Subcutaneous adipose tissue (tissue), 4 donors: ENCODE data around the gene UBL4B. TPM values are rescaled to one million over a fixed set of nuclear protein-coding genes. Genes with fewer than 3 reads are reported as not detected.

Experiments used
- total RNA-seq, 4 donors: library from RNA; depleted of rRNA; stranded (reverse); fragments of >200 nt; gene quantifications; one replicate each; pipeline ENCODE4 v1.1.0, GENCODE V29; 2016
- TF ChIP-seq, protein P1 (sequence below): fragments of 450-650 bp; IDR thresholded peaks from one replicate; pipeline ENCODE4 v1.5.1; 2016; ENCODE audit warnings: low read depth, mild to moderate bottlenecking, control low read depth, antibody characterized with exemption, moderate library complexity

The UBL4B gene
- total RNA-seq, 4 donors from 2014 or later: 2.1 TPM; not detected in 3

GRCh38 chr1:110094931-110095654 is 17.1 kb upstream of the UBL4B start:
- TF ChIP-seq, protein P1, sequence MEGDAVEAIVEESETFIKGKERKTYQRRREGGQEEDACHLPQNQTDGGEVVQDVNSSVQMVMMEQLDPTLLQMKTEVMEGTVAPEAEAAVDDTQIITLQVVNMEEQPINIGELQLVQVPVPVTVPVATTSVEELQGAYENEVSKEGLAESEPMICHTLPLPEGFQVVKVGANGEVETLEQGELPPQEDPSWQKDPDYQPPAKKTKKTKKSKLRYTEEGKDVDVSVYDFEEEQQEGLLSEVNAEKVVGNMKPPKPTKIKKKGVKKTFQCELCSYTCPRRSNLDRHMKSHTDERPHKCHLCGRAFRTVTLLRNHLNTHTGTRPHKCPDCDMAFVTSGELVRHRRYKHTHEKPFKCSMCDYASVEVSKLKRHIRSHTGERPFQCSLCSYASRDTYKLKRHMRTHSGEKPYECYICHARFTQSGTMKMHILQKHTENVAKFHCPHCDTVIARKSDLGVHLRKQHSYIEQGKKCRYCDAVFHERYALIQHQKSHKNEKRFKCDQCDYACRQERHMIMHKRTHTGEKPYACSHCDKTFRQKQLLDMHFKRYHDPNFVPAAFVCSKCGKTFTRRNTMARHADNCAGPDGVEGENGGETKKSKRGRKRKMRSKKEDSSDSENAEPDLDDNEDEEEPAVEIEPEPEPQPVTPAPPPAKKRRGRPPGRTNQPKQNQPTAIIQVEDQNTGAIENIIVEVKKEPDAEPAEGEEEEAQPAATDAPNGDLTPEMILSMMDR: no peak

DNA sequence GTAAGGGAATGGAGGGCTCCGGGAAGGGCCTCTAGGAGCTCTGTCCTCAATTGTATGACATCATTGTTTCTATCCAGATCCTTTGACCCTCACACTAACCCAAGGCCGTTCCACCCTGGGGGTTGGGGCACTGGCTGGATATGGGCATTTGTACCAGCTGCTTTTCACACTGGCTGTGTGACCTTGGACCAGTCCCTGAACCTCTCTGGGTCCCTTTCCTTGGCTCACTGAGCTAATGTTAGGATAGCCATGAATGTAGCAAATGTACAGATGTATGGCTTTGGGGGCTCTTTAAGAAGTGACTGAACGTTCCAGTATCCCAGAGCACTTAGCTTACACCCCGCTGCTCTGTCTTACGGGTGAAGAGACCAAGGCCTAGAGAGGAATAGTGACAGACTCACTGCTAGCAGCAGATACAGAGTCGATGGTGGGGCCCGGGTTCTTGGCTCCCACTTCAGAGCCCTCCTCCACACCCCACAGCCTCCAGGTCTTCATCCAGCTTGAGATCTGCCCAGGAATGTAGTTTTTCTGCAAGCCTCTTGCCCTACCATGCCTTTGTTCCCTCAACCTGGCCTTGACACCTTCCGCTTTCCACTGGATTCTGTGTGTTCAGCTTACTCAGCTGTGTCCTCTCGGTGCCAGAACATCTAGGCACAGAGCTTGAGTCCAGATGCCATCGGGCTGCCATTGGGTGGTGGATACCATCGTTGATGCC is 14.6 kb upstream of the UBL4B start:
- TF ChIP-seq, protein P1: no peak

GRCh38 chr1:110098222-110099026 is 13.8 kb upstream of the UBL4B start:
- TF ChIP-seq, protein P1: no peak

DNA sequence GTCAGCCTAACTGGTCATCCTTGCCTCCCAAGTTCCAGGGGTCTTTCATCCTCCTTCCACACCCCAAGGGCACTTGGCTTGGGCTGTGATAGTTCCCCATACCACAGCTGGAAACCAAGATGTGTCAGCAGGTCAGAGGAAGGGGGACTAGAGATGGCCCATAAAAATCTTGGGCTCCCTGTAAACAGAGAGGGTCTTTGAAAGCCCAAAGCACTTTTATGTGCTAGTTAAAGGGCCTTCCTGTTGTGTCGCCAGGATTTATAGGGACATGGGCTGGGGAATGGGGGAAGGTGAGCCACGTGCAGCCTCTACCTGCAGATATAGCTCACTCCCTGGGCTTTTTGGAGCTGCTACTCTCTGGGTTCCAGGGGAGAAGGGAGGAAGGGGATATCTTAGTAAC is 11.9 kb upstream of the UBL4B start:
- TF ChIP-seq, protein P1: no peak

DNA sequence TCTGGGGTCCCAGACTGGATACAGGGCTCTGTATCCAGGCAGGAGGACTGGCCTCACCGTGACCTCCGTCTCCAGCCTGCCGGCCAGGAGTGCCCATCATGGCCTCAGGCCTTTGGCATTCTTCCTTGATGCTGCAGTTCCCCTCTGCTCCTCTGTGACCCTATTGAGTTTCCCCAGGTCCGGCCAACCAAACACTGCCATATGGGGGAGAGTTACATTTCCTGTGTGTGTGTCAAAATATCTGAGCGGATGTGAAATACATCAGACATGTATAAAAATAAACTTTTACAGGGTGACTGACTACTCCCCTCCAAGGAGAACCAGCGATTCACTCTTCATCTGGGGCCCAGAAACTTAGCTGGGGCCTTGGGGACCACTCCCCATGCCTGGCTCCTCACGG is 10.2 kb upstream of the UBL4B start:
- TF ChIP-seq, protein P1: no peak

GRCh38 chr1:110106013-110106941 is 6.0 kb upstream of the UBL4B start:
- TF ChIP-seq, protein P1: no peak
